Keratinocyte (primary cell): Measurements from ENCODE around the gene TEX101.
A peak's percentile ranks its signal among the peaks of the same experiment; 100 is the strongest.

Experiments used
- CTCF ChIP-seq, 3 experiments: IDR thresholded peaks in 1 of 3; conservative IDR thresholded peaks in 1 of 3; optimal IDR thresholded peaks in 1 of 3; 2 replicates in 2 of 3; 3 replicates in 1 of 3; pipeline versions ENCODE3 to v1.5.1; 2011; ENCODE audit warnings: low read length in 3 of 3, mild to moderate bottlenecking in 3 of 3, moderate library complexity in 2 of 3, control low read depth in 1 of 3, inconsistent platforms in 1 of 3; ENCODE audit not compliant: insufficient read depth in 2 of 3; ENCODE audit errors: extremely low read depth in 1 of 3
- EZH2 ChIP-seq: IDR thresholded peaks from one replicate; pipeline ENCODE4 v1.6.1; 2012; ENCODE audit warnings: inconsistent platforms, mild to moderate bottlenecking, low read length, moderate library complexity

- peak in 1 of 3 experiments; percentile 14 for TF ChIP-seq CTCF (optimal IDR thresholded peaks at IDR 0.05 in 1 of 3, IDR thresholded peaks at IDR 0.05 in 1 of 3, conservative IDR thresholded peaks at IDR 0.05 in 1 of 3; ENCODE audit: extremely low read depth in 1 of 3, insufficient read depth in 2 of 3, low read length in 3 of 3)
- TF ChIP-seq EZH2 = no peak
Measured at GRCh38 chr19:43462785-43463380, 48.2 kb downstream of the TEX101 start.
